Neural progenitor cell (in vitro differentiated cells): ENCODE measurements around the gene TSSK2.

Source experiments
- EZH2 ChIP-seq: fragments of 200-600 bp; sonication (generic); IDR thresholded peaks from 2 replicates; pipeline ENCODE4 v1.6.1; 2017; ENCODE audit warnings: antibody characterized with exemption, mild to moderate bottlenecking, moderate library complexity
- EZH2phosphoT487 ChIP-seq: fragments of 200-600 bp; sonication (generic); IDR thresholded peaks from 2 replicates; pipeline ENCODE4 v1.6.1; 2017; ENCODE audit warnings: antibody characterized with exemption
- TF ChIP-seq, protein P1 (sequence below): fragments of 200-600 bp; sonication (generic); IDR thresholded peaks from 2 replicates; pipeline ENCODE4 v1.5.1; 2017; ENCODE audit warnings: antibody characterized with exemption, mild to moderate bottlenecking

DNA sequence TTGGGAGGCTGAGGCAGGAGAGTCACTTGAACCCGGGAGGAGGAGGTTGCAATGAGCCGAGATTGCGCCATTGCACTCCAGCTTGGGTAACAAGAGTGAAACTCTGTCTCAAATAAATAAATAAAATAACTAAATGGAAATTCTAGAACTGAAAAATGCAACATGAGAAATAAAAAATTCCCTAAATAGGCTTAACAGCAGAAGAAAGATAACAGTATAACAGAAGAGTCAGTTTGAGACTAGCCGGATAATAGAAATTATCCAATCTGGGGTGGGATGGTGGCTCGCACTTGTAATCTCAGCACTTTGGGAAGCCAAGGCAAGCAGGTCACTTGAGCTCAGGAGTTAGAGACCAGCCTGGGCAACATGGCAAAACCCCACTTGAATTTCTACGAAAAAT, 33.3 kb downstream of the TSSK2 start:
- TF ChIP-seq, protein P1, sequence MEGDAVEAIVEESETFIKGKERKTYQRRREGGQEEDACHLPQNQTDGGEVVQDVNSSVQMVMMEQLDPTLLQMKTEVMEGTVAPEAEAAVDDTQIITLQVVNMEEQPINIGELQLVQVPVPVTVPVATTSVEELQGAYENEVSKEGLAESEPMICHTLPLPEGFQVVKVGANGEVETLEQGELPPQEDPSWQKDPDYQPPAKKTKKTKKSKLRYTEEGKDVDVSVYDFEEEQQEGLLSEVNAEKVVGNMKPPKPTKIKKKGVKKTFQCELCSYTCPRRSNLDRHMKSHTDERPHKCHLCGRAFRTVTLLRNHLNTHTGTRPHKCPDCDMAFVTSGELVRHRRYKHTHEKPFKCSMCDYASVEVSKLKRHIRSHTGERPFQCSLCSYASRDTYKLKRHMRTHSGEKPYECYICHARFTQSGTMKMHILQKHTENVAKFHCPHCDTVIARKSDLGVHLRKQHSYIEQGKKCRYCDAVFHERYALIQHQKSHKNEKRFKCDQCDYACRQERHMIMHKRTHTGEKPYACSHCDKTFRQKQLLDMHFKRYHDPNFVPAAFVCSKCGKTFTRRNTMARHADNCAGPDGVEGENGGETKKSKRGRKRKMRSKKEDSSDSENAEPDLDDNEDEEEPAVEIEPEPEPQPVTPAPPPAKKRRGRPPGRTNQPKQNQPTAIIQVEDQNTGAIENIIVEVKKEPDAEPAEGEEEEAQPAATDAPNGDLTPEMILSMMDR = no peak
- TF ChIP-seq EZH2 (no peak), EZH2phosphoT487 (no peak)
